BE2C (cell line): ENCODE data around the gene HOXA13.

Source experiments
- DNase-seq: peaks from one replicate; pipeline ENCODE4 v3.0.0-alpha.2; 2020
- H3K27me3 ChIP-seq: fragments of 250-450 bp; sonication (Bioruptor Pico); 2 replicates; pipeline ENCODE4 v1.5.1; 2020; ENCODE audit warnings: mild to moderate bottlenecking
- H3K36me3 ChIP-seq: fragments of 250-450 bp; sonication (Bioruptor Pico); 2 replicates; pipeline ENCODE4 v1.5.1; 2020; ENCODE audit warnings: mild to moderate bottlenecking
- H3K4me1 ChIP-seq: fragments of 250-450 bp; sonication (Bioruptor Pico); 2 replicates; pipeline ENCODE4 v1.5.1; 2020
- H3K4me3 ChIP-seq: 2 replicates; pipeline ENCODE4 v1.5.1; 2011; ENCODE audit warnings: low read depth, low read length
- H3K9me3 ChIP-seq: fragments of 250-450 bp; sonication (Bioruptor Pico); 2 replicates; pipeline ENCODE4 v1.5.1; 2020
- TF ChIP-seq, protein P1 (sequence below): IDR thresholded peaks from 2 replicates; pipeline ENCODE4 v1.5.1; 2012; ENCODE audit warnings: mild to moderate bottlenecking, low read depth, low read length

HOXA13 gene

DNA sequence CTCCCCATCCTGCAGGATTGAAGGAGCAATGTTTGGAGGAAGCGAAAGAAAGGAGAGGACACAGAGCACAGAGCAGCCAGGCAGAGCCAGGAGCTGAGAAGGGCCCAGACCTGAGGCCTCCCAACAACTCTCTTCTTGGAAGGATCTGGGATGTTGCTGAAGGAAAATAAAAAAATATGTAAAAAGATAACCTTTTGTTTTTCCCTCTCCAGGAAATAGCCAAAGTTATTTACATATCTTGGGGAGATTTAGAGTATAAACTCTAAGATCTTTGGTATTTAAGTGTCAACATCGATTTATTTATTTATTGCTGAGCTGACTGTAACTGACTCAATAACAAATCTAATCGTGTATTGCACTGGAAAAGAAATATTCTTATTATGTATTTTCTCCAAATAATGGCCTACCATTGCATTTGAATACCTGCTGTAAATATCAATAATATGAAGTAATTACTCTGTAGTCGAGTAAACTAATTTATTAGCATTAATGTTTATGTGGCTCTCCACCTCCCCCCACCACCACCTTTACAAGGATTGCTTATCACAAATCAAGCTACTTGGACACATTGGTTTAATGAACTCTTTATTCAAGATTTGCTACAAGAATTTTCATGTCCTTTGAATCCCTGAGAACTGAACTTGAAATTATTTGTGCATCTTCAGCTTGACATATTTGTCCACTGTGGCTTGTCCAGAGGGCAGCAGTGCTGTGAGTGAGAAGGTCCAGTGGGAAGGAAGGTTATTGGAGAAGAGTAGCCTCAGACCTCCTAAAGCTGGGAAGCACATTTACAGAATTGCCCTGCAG is 13.0 kb downstream of the HOXA13 start:
- no peak overlapping the region for H3K4me3 ChIP-seq
- H3K36me3 ChIP-seq = no peaks in the 10 kb centered on the region
- TF ChIP-seq, protein P1, sequence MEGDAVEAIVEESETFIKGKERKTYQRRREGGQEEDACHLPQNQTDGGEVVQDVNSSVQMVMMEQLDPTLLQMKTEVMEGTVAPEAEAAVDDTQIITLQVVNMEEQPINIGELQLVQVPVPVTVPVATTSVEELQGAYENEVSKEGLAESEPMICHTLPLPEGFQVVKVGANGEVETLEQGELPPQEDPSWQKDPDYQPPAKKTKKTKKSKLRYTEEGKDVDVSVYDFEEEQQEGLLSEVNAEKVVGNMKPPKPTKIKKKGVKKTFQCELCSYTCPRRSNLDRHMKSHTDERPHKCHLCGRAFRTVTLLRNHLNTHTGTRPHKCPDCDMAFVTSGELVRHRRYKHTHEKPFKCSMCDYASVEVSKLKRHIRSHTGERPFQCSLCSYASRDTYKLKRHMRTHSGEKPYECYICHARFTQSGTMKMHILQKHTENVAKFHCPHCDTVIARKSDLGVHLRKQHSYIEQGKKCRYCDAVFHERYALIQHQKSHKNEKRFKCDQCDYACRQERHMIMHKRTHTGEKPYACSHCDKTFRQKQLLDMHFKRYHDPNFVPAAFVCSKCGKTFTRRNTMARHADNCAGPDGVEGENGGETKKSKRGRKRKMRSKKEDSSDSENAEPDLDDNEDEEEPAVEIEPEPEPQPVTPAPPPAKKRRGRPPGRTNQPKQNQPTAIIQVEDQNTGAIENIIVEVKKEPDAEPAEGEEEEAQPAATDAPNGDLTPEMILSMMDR = no peak
- H3K4me1 ChIP-seq = no peaks in the 10 kb centered on the region
- peaks cover 100% of the 10 kb centered on the region for H3K27me3 ChIP-seq
- no peaks in the 10 kb centered on the region for H3K9me3 ChIP-seq
- no peak for DNase-seq

DNA sequence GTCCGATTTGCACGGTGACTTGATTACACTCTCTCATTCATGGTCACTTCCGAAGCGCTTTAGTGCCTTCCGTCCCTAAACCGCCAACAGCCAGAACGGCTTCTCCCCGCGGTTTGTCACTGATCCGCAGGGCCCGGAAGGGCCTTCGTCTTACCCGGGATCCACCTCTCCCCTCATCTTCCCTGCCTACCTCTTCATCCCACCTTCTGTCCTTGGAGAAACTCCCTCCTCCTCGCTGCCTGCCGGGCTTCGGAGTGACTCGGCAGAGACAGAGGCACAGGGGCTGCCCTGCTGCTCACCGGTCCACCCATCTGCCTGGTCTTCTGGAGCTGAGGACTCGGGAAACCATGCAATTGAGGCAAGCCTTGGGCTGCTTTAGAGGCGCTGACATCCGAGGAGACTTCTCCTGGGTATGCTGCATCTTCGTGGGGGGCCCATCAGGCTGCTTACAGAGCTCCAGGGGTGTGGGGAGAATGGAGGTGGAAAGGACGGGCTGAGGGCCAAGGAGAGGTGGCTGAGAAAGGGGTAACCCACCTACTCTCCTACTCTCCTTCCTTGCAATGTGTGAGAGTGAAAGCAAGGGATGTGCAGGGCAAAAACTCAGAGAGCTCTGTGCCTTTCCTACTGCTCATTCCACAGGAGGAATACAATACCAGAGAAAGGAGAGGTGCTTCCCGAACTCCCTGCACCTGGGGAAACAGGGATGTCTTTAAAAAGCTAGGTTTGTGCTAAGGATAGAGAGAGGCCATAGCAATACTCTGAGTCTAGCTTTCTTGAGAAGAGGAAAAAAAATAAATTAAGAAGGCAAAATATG is 13.8 kb downstream of the HOXA13 start:
- Histone ChIP-seq H3K36me3 (no peaks in the 10 kb centered on the region), H3K27me3 (peaks cover 98% of the 10 kb centered on the region), H3K4me3 (no peak overlapping the region), H3K9me3 (no peaks in the 10 kb centered on the region), H3K4me1 (no peaks in the 10 kb centered on the region)
- DNase-seq = no peak
- TF ChIP-seq, protein P1 = no peak

GRCh38 chr7:27185013-27185853 is 14.7 kb downstream of the HOXA13 start, which contains the start of gene HOXA11:
HOXA11 (minus strand) TSS chr7:27185232; CDS start chr7:27185144, 88 bp downstream.
- TF ChIP-seq, protein P1 = no peak
- Histone ChIP-seq H3K4me3 (peak within 1 kb of the TSS; percentile 39), H3K36me3 (no peaks in the 10 kb centered on the region), H3K9me3 (no peaks in the 10 kb centered on the region), H3K4me1 (no peaks in the 10 kb centered on the region), H3K27me3 (peaks cover 98% of the 10 kb centered on the region)
- DNase-seq = no peak

GRCh38 chr7:27184337-27185012 is 15.4 kb downstream of the HOXA13 start:
- TF ChIP-seq, protein P1 = no peak
- Histone ChIP-seq H3K9me3 (no peaks in the 10 kb centered on the region), H3K4me1 (no peaks in the 10 kb centered on the region), H3K36me3 (no peaks in the 10 kb centered on the region), H3K4me3 (peak overlapping the region; percentile 39), H3K27me3 (peaks cover 98% of the 10 kb centered on the region)
- no peak for DNase-seq

- H3K9me3 ChIP-seq = no peaks in the 10 kb centered on the region
- TF ChIP-seq, protein P1 = no peak
- peaks cover 98% of the 10 kb centered on the region for H3K27me3 ChIP-seq
- no peak for DNase-seq
- H3K4me1 ChIP-seq = no peaks in the 10 kb centered on the region
- H3K36me3 ChIP-seq = no peaks in the 10 kb centered on the region
- peak overlapping the region; percentile 39 for H3K4me3 ChIP-seq
Measured at GRCh38 chr7:27183682-27184336, 16.1 kb downstream of the HOXA13 start.
